Stimulated activated CD4-positive, alpha-beta T cell treated with anti-CD3 and anti-CD28 coated beads, Interleukin-1b, Interleukin-23, amount 100 ng/mL, for 48 hours (primary cell): Measurements from ENCODE around the gene CDH4.

Experiments used
- DNase-seq: peaks from one replicate; pipeline ENCODE4 v3.0.0-alpha.2; 2020

Gene CDH4

GRCh38 chr20:61683721-61684120 is 431.7 kb downstream of the CDH4 start:
- no peak for DNase-seq

DNA sequence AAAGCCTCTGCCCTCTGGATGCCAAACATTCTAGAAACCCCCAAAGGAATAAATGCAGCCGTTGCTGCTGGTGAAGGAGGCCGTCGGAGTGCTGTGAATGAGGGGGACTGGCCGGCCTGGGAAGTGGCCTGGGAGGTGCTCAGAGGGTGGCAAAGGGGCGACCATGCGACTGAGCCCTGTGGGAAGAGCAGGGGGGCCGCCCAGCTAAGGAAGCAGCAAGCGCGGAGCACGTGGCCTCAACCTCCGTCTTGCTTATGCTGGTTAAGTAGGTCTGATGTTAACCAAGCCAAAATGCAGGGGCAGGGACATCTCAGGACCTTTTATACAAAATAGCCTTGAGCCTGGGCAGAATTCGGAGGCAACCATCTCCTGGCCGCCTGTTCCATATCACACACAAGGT is 432.1 kb downstream of the CDH4 start:
- no peak for DNase-seq

DNA sequence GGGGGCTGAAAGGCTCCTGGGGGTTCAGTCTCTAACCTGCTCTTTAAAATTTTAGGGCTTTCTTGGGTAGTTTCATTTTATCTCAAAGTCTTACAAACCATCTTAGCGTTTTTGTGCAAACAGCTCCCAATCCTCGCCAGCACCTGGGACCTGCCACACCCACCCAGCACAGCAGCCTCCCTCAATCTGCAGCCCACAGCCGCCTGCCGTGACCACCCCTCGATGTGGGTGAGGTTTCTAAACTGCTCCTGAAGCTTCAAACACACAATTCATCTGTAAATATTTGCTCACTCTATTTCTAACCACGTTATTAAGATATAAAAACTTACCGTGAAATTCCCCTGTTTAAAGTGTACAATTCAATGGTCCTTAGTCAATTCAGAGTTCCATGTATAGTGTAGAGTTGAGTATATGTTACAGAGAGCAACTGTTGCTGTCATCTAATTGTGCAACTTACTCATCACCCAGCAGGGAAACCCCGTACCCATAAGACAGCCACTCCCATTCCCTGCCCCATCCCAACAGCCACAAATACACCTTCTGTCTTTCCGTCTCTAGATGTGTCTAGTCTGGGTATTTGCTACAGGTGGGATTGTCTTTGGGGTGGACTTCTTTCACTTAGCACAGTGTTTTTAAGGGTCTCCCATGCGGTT is 432.6 kb downstream of the CDH4 start:
- no peak for DNase-seq

GRCh38 chr20:61685462-61685861 is 433.4 kb downstream of the CDH4 start:
- DNase-seq = no peak

- no peak for DNase-seq
These were observed 434.2 kb downstream of the CDH4 start for GRCh38 chr20:61686051-61686936.

GRCh38 chr20:61688411-61688810 is 436.4 kb downstream of the CDH4 start:
- no peak for DNase-seq

GRCh38 chr20:61690150-61690549 is 438.1 kb downstream of the CDH4 start:
- no peak for DNase-seq

- no peak for DNase-seq
These were observed 439.2 kb downstream of the CDH4 start for GRCh38 chr20:61690993-61691838.

DNA sequence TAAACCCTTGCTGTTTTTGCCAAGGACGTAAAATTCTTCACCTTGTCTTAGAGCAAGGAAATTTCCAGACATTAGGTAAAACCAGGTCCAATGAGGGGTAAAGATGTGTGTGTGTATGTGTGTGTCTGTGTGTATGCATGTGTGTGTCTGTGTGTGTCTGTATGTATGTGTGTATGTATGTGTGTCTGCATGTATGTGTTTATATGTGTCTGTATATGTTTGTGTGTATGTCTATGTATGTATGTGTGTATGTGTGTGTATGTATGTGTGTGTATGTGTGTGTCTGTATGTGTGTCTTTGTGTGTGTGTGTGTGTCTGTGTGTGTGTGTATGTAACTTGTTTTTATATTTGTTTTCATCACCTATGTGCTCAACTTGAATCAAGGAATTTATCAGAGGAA is 439.9 kb downstream of the CDH4 start:
- DNase-seq = no peak

DNA sequence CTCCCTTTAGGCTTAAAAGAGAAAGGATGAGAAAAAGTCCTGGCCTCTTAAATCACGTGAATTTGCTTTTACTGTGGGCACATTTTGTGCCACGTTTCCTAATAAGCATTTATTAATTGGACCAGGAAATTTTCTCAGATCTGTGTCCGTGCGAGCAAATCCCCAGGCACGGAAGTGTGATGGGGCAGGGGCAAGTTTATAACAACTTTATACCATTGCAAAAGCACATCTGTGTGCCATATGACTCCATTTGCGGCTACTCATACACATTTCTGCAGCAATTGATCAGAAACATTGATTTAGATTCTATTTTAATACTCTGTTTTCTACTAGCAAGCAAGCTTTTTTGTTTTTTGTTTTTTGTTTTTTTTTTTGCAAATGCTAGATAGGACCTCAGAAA is 440.4 kb downstream of the CDH4 start:
- no peak for DNase-seq

- DNase-seq = no peak
These were observed 441.1 kb downstream of the CDH4 start for GRCh38 chr20:61693055-61693600.

DNA sequence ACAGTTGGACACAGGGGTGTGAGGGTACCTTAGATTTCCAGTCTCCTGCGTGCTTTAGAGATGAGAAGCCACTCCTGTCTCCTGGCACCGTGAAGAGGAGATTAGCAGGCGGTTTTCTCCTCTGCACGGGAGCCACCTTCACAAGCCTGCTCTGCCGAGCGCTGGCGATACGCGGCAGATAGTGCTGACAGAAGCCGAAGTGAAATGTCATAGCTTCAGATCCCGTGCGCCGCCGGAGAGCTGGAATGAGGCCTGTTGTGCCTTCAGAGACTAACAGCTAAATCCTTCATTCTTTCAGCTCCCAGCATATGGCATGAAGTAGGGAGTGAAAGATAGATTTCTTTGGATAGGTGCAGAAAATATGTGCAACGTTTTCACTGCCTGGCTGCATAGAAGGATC is 442.6 kb downstream of the CDH4 start:
- no peak for DNase-seq

DNA sequence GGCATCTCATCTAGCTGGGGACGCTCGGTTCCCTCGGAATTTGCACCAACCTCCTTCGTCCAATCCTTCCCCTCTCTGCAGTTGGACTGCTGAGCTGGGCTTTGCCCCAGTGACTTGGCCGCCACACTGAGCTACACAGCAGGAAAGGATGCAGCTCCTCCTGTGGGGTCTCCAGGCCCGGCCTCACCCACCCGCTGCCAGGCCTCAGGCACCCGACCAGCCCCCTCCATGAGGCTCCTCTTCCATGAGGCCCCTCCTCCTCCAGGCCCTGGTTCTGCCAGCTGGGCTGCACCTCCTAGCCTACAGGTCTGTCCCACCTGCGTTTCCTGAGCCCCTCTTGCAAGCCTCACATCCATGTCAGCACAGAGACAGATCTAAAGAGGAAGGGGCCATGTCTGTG is 443.7 kb downstream of the CDH4 start:
- no peak for DNase-seq

GRCh38 chr20:61696181-61696735 is 444.2 kb downstream of the CDH4 start:
- DNase-seq = no peak

DNA sequence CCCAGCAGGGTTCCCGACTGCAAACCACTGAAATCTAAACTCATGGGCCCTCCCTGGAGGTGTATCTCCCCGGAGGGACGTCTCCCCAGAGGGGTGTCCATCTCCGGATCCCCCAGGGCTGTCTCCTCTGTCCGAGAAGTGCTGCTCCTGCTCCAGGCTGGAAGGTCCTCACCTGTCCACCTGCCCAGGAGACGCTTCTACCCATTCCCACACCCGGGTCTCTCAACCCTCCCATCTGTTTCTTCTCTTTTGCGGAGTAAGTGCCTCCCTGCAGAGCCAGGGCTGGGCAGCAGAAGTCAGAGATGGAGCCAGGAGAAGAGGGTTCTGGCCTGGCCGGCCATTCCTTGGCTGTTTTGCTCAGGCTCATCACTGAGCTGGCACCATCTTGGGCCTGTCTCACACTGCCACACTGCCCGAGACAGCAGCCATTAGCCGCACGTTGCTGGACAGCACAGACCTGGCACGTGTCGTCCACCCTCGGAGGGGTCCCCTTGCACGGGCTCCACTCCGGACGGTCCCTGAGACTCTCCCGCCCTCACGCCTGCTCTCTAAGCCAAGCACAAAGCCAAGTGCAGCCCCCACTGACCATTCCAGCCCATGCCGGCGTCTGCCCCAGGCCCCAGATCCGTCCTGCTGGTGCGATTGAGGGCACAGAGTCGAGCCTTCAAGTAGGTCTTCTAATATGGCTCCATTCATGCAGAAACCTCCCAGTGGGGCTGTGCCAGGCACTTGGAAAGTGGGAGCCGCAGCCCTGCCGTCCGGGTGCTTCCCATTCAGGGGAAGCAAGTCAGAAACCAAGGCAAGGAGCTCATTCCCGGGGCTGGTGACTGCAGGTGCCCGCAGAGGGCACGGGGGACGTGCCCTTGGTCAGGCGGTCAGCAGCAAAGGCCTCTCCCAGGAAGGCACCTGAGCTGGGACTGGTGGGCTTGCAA is 445.9 kb downstream of the CDH4 start:
- no peak for DNase-seq

DNA sequence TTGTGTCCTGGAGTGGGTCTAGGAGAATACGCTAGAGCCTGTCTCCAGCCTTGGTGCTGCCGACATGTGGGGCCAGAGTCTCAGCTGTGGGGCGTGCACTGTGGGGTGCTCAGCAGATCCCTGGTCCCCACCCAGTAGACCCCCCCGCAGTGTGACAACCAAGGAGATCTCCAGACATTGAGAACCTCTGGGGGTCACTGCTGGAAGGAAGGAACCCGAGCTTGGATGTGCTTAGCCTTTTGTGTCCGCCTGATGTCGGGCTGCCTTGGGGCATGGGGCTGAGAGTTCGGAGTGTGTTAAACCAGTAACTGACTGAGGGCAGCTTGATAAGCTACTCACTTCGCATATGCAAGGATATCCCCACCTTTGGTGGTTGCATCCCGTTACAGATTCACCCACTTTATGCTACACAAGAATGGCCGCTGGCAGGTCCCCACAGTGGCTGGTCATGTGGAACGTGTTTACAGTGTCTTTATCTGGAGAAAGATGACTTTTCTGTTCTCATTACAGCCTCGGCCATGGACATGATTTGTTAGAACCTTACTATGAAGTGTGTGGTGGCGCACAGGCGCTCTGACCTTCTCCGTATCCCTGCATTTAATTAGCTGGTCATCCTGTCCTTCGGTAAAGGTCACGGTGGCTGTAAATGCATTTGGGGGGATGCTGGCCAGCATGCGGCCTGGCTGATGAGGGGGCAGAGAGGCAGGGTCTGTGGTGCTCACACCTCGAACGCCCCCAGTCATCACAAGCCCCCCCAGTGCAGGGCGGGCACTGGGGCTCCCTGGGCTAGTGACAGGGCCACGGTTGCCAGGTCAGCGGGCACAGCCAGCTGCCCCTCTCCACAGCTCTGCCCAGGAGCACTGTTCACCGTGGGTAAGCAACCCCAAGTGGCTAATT is 446.8 kb downstream of the CDH4 start:
- DNase-seq = no peak

GRCh38 chr20:61699495-61700374 is 447.7 kb downstream of the CDH4 start:
- DNase-seq = no peak

DNA sequence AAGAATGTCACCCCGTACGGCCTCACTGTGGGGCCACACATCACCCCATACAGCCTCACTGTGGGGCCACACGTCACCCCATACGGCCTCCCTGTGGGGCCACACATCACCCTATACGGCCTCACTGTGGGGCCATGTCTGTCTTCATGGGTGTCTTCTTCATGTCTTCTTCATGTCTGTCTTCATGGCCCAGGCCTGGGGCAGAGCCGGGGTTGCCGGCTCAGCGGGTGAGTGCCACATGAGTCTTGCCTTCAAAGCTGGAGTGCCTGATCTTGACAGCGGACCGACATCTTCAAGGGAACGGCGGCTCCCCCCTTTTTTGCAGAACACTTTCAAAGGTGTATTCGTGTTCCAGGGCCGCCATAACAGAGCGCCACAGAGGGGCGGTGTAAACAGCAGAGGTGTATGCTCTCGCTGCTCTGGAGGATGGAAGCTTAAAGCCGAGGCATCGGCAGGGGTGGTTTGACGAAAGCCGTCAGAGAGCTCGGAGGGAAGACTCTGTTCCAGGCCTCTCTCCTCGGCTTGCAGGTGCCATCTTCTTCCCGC is 448.6 kb downstream of the CDH4 start:
- no peak for DNase-seq

- no peak for DNase-seq
These were observed 449.3 kb downstream of the CDH4 start for GRCh38 chr20:61701401-61701800.
